ACC112 (cell line): ENCODE data around the gene ADAMTS2.
A peak's percentile ranks its signal among the peaks of the same experiment; 100 is the strongest.

Source experiments
- H2AFZ ChIP-seq: fragments of 200-600 bp; sonication (generic); one replicate; pipeline ENCODE4 v1.6.0; 2017; ENCODE audit warnings: antibody characterized with exemption, low read length; ENCODE audit not compliant: unreplicated experiment
- H3K27ac ChIP-seq: fragments of 200-600 bp; sonication (generic); 2 replicates; pipeline ENCODE4 v1.5.1; 2014; ENCODE audit warnings: low read depth, mild to moderate bottlenecking, antibody characterized with exemption, low read length, moderate library complexity
- H3K27me3 ChIP-seq: fragments of 200-600 bp; sonication (generic); 2 replicates; pipeline ENCODE4 v1.6.1; 2014; ENCODE audit warnings: mild to moderate bottlenecking, antibody characterized with exemption, low read length, moderate library complexity, mixed read lengths; ENCODE audit not compliant: insufficient read depth
- H3K36me3 ChIP-seq: fragments of 200-600 bp; sonication (generic); 2 replicates; pipeline ENCODE4 v1.6.1; 2016; ENCODE audit warnings: mild to moderate bottlenecking, antibody characterized with exemption, low read length, moderate library complexity, mixed read lengths; ENCODE audit not compliant: insufficient read depth
- H3K4me1 ChIP-seq: fragments of 200-600 bp; sonication (generic); one replicate; pipeline ENCODE4 v1.6.1; 2016; ENCODE audit warnings: low read length, mixed read lengths; ENCODE audit not compliant: insufficient read depth, unreplicated experiment, control insufficient read depth
- H3K4me3 ChIP-seq: fragments of 200-600 bp; sonication (generic); 2 replicates; pipeline ENCODE4 v1.5.1; 2014; ENCODE audit warnings: mild to moderate bottlenecking, low read depth, low read length
- H3K79me2 ChIP-seq: fragments of 200-600 bp; sonication (generic); one replicate; pipeline ENCODE4 v1.6.0; 2016; ENCODE audit warnings: low read length; ENCODE audit not compliant: control insufficient read depth, unreplicated experiment, insufficient read depth

ADAMTS2 gene

GRCh38 chr5:179243333-179243732 lies 101.9 kb downstream of the ADAMTS2 start:
- Histone ChIP-seq H3K27ac (peak overlapping the region; percentile 40), H3K79me2 (peaks cover 84% of the 10 kb centered on the region), H2AFZ (no peak overlapping the region), H3K4me1 (peaks cover 46% of the 10 kb centered on the region), H3K27me3 (no peaks in the 10 kb centered on the region), H3K36me3 (peaks cover 15% of the 10 kb centered on the region), H3K4me3 (peak overlapping the region; percentile 59)

GRCh38 chr5:179242676-179243075 lies 102.6 kb downstream of the ADAMTS2 start:
- Histone ChIP-seq H3K36me3 (peaks cover 15% of the 10 kb centered on the region), H3K4me1 (peaks cover 46% of the 10 kb centered on the region), H2AFZ (no peak overlapping the region), H3K27me3 (no peaks in the 10 kb centered on the region), H3K79me2 (peaks cover 86% of the 10 kb centered on the region), H3K27ac (peak overlapping the region; percentile 32; the same call in 1 of the 2 replicates), H3K4me3 (no peak overlapping the region)

- peaks cover 84% of the 10 kb centered on the region for H3K79me2 ChIP-seq
These were observed 103.4 kb downstream of the ADAMTS2 start for GRCh38 chr5:179241764-179242370.

DNA sequence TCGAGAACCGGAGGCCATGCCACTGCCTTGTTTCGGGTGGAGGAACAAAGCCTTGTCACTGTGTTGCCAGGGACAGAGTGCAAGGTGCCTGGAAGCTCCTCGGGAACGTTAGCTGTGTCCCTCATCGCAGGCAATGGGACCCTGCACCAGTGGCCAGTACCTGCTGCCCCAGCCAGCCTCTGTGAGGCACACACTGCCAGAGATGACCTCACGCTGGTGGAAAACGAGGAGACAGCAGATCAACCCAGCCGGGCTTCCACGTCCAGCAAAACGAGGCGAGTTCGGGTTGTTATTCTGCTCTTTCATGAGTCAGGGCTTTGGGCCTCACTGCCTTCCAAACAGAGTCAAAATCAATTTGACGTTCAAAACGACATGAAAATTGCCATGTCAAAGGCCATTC lies 104.1 kb downstream of the ADAMTS2 start:
- Histone ChIP-seq H3K4me3 (peak overlapping the region; percentile 35; the same call in 1 of the 2 replicates), H3K79me2 (peaks cover 84% of the 10 kb centered on the region), H3K27ac (peak overlapping the region; percentile 56), H3K27me3 (no peaks in the 10 kb centered on the region), H3K4me1 (peaks cover 46% of the 10 kb centered on the region), H2AFZ (no peak overlapping the region), H3K36me3 (peaks cover 10% of the 10 kb centered on the region)

More at GRCh38 chr5:179241764-179242370, 103.4 kb downstream of the ADAMTS2 start:
- Histone ChIP-seq H3K4me3 (peak overlapping the region; percentile 35; the same call in 1 of the 2 replicates), H2AFZ (no peak overlapping the region), H3K27ac (peak overlapping the region; percentile 56), H3K36me3 (peaks cover 15% of the 10 kb centered on the region), H3K27me3 (no peaks in the 10 kb centered on the region), H3K4me1 (peaks cover 46% of the 10 kb centered on the region)

GRCh38 chr5:179240561-179240960 lies 104.7 kb downstream of the ADAMTS2 start:
- H2AFZ ChIP-seq: no peak overlapping the region
- no peak overlapping the region for H3K4me3 ChIP-seq
- peak overlapping the region; percentile 56; the same call in 1 of the 2 replicates for H3K27ac ChIP-seq
- H3K4me1 ChIP-seq: peaks cover 46% of the 10 kb centered on the region
- H3K27me3 ChIP-seq: no peaks in the 10 kb centered on the region
- 0 out of 2 replicates have a peak, but pooled peaks cover 5% of the 10 kb centered on the region for H3K36me3 ChIP-seq
- peaks cover 83% of the 10 kb centered on the region for H3K79me2 ChIP-seq

DNA sequence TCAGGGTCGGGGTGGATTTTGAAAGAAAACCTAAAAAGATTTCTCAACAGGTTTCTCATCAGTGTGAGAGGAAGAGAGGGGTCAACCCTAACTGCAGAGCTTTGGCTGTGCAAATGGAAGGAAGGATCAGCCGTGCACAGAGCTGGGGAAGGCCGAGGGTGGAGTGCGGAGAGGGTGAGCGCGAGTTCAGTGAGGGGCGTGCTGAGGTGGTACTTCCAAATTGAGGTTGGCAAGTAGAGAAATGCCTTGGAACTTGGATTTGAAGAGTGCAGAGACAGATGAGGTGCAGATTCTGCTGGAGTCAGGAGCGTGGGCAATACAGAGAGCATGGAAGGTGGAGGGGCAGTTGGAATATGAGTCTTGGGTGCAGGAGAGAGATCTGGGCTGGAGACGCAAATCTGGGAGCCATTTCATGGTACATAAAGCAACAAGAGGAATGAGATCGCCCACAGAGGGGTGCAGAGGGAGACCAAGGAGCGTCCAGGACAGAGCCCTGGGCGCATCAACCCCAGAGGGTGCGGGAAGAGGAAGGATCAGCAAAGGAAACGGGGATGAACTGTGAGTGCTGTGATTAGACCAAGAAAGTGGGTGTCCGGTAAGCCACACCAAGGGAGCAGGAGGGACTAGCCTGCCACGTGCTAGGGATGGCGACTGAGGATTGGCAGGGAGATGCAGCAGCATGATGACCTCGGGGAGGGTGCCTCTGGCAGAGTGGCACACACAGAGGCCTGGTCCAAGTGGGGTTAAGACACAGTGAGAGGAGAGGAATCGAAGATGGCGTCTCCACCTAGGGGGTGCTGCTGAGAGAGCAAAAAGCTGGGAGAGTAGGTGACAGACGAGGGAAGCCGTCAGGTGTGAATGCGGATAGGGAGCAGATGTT lies 105.8 kb downstream of the ADAMTS2 start:
- H3K4me3 ChIP-seq: no peak overlapping the region
- H3K4me1 ChIP-seq: peaks cover 41% of the 10 kb centered on the region
- 0 out of 2 replicates have a peak, but pooled peaks cover 5% of the 10 kb centered on the region for H3K36me3 ChIP-seq
- no peak overlapping the region for H3K27ac ChIP-seq
- no peaks in the 10 kb centered on the region for H3K27me3 ChIP-seq
- H2AFZ ChIP-seq: no peak overlapping the region
- peaks cover 83% of the 10 kb centered on the region for H3K79me2 ChIP-seq

DNA sequence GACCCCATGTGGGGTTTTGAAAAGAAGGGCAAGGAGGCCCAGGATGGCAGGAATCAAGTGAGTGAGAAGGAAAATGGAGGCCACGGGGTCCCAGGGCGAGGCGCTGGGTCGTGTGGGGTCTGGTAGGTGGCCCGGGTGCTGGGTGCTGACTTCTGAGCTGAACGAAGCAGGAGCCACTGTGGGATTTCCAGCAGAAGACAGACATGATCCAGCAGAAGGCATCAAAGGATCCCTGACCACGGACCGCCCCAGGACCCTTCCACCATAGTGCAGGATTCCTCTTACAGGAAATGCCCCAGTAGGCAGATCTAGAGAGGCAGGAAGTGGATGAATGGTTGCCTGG lies 106.7 kb downstream of the ADAMTS2 start:
- H2AFZ ChIP-seq: no peak overlapping the region
- peaks cover 32% of the 10 kb centered on the region for H3K4me1 ChIP-seq
- peaks cover 75% of the 10 kb centered on the region for H3K79me2 ChIP-seq
- 0 out of 2 replicates have a peak, but pooled peaks cover 5% of the 10 kb centered on the region for H3K36me3 ChIP-seq
- H3K27me3 ChIP-seq: no peaks in the 10 kb centered on the region
- no peak overlapping the region for H3K27ac ChIP-seq
- no peak overlapping the region for H3K4me3 ChIP-seq

- Histone ChIP-seq H2AFZ (no peak overlapping the region), H3K27me3 (no peaks in the 10 kb centered on the region), H3K27ac (no peak overlapping the region), H3K36me3 (0 out of 2 replicates have a peak, but pooled peaks cover 5% of the 10 kb centered on the region), H3K4me3 (no peak overlapping the region), H3K4me1 (peaks cover 26% of the 10 kb centered on the region), H3K79me2 (peaks cover 69% of the 10 kb centered on the region)
These were observed 107.3 kb downstream of the ADAMTS2 start for GRCh38 chr5:179237770-179238627.

DNA sequence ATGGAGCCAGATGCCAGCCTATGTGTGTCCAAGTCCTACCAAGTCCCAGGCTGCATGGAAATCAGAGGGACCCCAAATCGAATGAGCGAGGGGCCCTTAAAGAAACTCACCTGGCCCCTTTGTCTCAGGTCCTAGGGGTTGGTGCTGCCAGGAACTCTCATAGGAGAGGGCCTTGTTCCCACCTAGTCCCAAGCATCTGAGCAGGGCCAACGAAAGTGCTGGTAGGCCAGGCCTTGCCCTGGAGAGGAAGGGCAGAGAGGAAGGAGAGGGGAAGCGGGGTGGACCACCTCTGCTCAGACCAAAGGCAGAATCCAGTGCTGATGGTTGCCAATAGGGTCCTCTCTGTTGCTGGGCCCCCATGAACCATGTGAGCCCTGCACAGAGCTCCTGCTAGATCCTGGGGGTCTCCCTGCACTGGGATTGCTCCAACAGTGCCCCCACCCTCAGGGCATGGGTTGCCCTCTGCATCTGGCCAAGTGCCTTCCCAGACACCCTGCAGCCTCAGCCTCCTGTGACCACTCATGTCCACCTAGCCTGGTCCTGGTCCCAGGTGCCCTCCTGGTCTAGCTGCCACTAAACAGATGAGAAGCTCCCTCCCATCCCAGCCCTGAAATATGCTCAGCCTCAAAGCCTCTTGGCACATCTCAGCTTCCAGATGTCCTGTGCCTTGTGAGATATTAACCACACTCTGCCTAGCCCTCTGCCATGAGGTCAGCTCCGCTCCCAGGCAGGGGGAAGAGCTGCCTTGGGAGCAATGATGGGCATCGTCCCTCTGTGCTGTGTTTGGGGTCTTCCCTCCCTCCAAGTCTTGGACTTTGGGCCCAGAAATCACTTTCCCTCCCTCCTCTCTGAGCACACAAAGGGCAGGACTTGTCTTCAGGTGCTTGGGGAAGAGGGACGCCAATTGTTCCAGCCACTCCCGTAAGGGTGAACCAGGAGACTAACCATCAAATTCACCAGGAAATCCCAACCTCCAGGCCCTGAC lies 109.6 kb downstream of the ADAMTS2 start:
- H3K4me1 ChIP-seq: peaks cover 5% of the 10 kb centered on the region
- no peak overlapping the region for H2AFZ ChIP-seq
- peaks cover 46% of the 10 kb centered on the region for H3K79me2 ChIP-seq
- H3K4me3 ChIP-seq: no peak overlapping the region
- H3K36me3 ChIP-seq: 0 out of 2 replicates have a peak, but pooled peaks cover 5% of the 10 kb centered on the region
- no peaks in the 10 kb centered on the region for H3K27me3 ChIP-seq
- H3K27ac ChIP-seq: no peak overlapping the region
